Amygdala (tissue), 56 donors: ENCODE data around the gene CERS6.
"Not testable (repeated sequence)": the region's sequence is repeated elsewhere in the genome, so short reads cannot be mapped to it uniquely, and the experiment has no call there.

Experiments used
- DNase-seq, 56 donors: peaks; one replicate each; lab custom pipeline; 2025; lab: John Stamatoyannopoulos, UW

CERS6 gene

GRCh38 chr2:168782271-168782670 lies 326.2 kb downstream of the CERS6 start:
- no peak for DNase-seq

- no peak for DNase-seq
Observed at GRCh38 chr2:168784993-168785392, 328.9 kb downstream of the CERS6 start.

- no peak for DNase-seq
Observed at GRCh38 chr2:168787098-168787781, 331.2 kb downstream of the CERS6 start.

- no peak for DNase-seq
Observed at GRCh38 chr2:168787782-168788376, 331.8 kb downstream of the CERS6 start.

- DNase-seq = no peak
Observed at GRCh38 chr2:168789776-168790175, 333.7 kb downstream of the CERS6 start.

- DNase-seq = no peak
Observed at GRCh38 chr2:168790226-168790902, 334.3 kb downstream of the CERS6 start.

GRCh38 chr2:168791140-168791539 lies 335.1 kb downstream of the CERS6 start:
- not testable (repeated sequence) for DNase-seq

- no peak for DNase-seq
Observed at GRCh38 chr2:168793596-168793995, 337.5 kb downstream of the CERS6 start.

- no peak for DNase-seq
Observed at GRCh38 chr2:168794968-168795367, 338.9 kb downstream of the CERS6 start.

- no peak for DNase-seq
Observed at GRCh38 chr2:168796090-168796577, 340.1 kb downstream of the CERS6 start.

GRCh38 chr2:168796583-168797285 lies 340.7 kb downstream of the CERS6 start:
- DNase-seq = no peak

- no peak for DNase-seq
Observed at GRCh38 chr2:168797286-168797655, 341.2 kb downstream of the CERS6 start.

- DNase-seq = no peak
Observed at GRCh38 chr2:168798076-168798887, 342.2 kb downstream of the CERS6 start.

- no peak for DNase-seq
Observed at GRCh38 chr2:168798888-168799410, 342.9 kb downstream of the CERS6 start.

- DNase-seq = no peak
Observed at GRCh38 chr2:168801471-168801870, 345.4 kb downstream of the CERS6 start.

- no peak for DNase-seq
Observed at GRCh38 chr2:168801961-168802858, 346.1 kb downstream of the CERS6 start, which contains the start of gene NOSTRIN. Gene NOSTRIN (plus strand): TSS chr2:168802637. CDS start chr2:168802647, 10 bp downstream.

GRCh38 chr2:168802859-168803725 lies 347.0 kb downstream of the CERS6 start:
- DNase-seq = no peak

GRCh38 chr2:168804214-168804613 lies 348.1 kb downstream of the CERS6 start:
- DNase-seq = no peak
